Gastroesophageal sphincter (tissue), 3 donors: Measurements from ENCODE around the gene CAMSAP1.

Experiments
- EP300 ChIP-seq: sonication (generic); formaldehyde crosslinking; IDR thresholded peaks from one replicate; pipeline ENCODE4 v1.6.1; 2017; ENCODE audit warnings: antibody characterized with exemption, mild to moderate bottlenecking
- POLR2A ChIP-seq, 2 donors: fragments of 450-650 bp; IDR thresholded peaks; one replicate each; pipeline ENCODE4 v1.6.1; 2017; ENCODE audit warnings: antibody characterized with exemption in 2 of 2, mild to moderate bottlenecking in 2 of 2, moderate library complexity in 1 of 2
- POLR2AphosphoS5 ChIP-seq: sonication (generic); formaldehyde crosslinking; IDR thresholded peaks from one replicate; pipeline ENCODE4 v1.6.1; 2017; ENCODE audit warnings: antibody characterized with exemption
- TF ChIP-seq, protein P1 (sequence below), 4 experiments: fragments of 200-600 bp in 2 of 4; fragments of 450-650 bp in 2 of 4; sonication (generic) in 1 of 4; IDR thresholded peaks; one replicate each; pipeline ENCODE4 v1.5.1; 2017 to 2019; ENCODE audit warnings: antibody characterized with exemption in 4 of 4, mild to moderate bottlenecking in 2 of 4, moderate library complexity in 2 of 4

- TF ChIP-seq, protein P1, sequence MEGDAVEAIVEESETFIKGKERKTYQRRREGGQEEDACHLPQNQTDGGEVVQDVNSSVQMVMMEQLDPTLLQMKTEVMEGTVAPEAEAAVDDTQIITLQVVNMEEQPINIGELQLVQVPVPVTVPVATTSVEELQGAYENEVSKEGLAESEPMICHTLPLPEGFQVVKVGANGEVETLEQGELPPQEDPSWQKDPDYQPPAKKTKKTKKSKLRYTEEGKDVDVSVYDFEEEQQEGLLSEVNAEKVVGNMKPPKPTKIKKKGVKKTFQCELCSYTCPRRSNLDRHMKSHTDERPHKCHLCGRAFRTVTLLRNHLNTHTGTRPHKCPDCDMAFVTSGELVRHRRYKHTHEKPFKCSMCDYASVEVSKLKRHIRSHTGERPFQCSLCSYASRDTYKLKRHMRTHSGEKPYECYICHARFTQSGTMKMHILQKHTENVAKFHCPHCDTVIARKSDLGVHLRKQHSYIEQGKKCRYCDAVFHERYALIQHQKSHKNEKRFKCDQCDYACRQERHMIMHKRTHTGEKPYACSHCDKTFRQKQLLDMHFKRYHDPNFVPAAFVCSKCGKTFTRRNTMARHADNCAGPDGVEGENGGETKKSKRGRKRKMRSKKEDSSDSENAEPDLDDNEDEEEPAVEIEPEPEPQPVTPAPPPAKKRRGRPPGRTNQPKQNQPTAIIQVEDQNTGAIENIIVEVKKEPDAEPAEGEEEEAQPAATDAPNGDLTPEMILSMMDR (IDR thresholded peaks at IDR 0.05): no peak
- TF ChIP-seq POLR2AphosphoS5 (no peak), POLR2A (IDR thresholded peaks at IDR 0.05) (no peak), EP300 (no peak)
Observed at GRCh38 chr9:135879619-135880018, 27.7 kb downstream of the CAMSAP1 start.
